Measurements from ENCODE around the gene KCNC4. TPM values are rescaled to one million over a fixed set of nuclear protein-coding genes. Genes with fewer than 3 reads are reported as not detected.

Gene KCNC4
- total and polyA plus RNA-seq, 2 of the 13 experiments (the other 11 are each of a cell fraction or from before 2014, with no cell fraction given): 0.24 to 0.66 TPM

GRCh38 chr1:110196917-110197765 is 13.0 kb upstream of the KCNC4 start (continued):
- TF ChIP-seq KIAA2018 (CRISPR knock-in tag; IDR thresholded peaks at IDR 0.05; ENCODE audit: borderline replicate concordance): no peak
- no peak for TF ChIP-seq GATAD1 (CRISPR knock-in tag; IDR thresholded peaks at IDR 0.05)
- TF ChIP-seq ZNF737 (CRISPR knock-in tag; IDR thresholded peaks at IDR 0.05; ENCODE audit: borderline replicate concordance): no peak
- TF ChIP-seq SALL2 (CRISPR knock-in tag; IDR thresholded peaks at IDR 0.05): no peak
- peak; percentile 32; the same call in 1 of the 2 replicates for TF ChIP-seq NFE2L2 (IDR thresholded peaks at IDR 0.05; ENCODE audit: low read length)
- no peak for TF ChIP-seq ZBTB37 (CRISPR knock-in tag; IDR thresholded peaks at IDR 0.05)
- TF ChIP-seq ZFAT (CRISPR knock-in tag; conservative IDR thresholded peaks at IDR 0.05): no peak
- TF ChIP-seq GLI4 (CRISPR knock-in tag; IDR thresholded peaks at IDR 0.05; ENCODE audit: borderline replicate concordance): no peak
- TF ChIP-seq KDM6A (CRISPR knock-in tag; IDR thresholded peaks at IDR 0.05; ENCODE audit: low read depth): no peak
- 0 out of 2 replicates have a peak, but pooled peaks have one; percentile 25 for TF ChIP-seq HNF4A (CRISPR knock-in tag; IDR thresholded peaks at IDR 0.05)
- no peak for TF ChIP-seq PHF5A (CRISPR knock-in tag; IDR thresholded peaks at IDR 0.05; ENCODE audit: low read depth, unreplicated experiment)
- no peak for TF ChIP-seq HNRNPH1 (optimal IDR thresholded peaks at IDR 0.05; ENCODE audit: low read depth, low read length)
- TF ChIP-seq FOXO1 (CRISPR knock-in tag; IDR thresholded peaks at IDR 0.05): no peak
- no peak for TF ChIP-seq ZNF841 (CRISPR knock-in tag; IDR thresholded peaks at IDR 0.05; ENCODE audit: borderline replicate concordance)
- no peak for TF ChIP-seq SATB2 (CRISPR knock-in tag; IDR thresholded peaks at IDR 0.05)
- no peak for TF ChIP-seq PITX1 (CRISPR knock-in tag; IDR thresholded peaks at IDR 0.05)
- no peak for TF ChIP-seq PHF20 (CRISPR knock-in tag; IDR thresholded peaks at IDR 0.05)
- no peak for TF ChIP-seq SRSF1 (optimal IDR thresholded peaks at IDR 0.05; ENCODE audit: low read depth, low read length)
- no peak for TF ChIP-seq TCF7L2 (IDR thresholded peaks at IDR 0.05; ENCODE audit: low read depth, low read length)
